Measurements from ENCODE around the gene RPH3AL.
"Not testable (repeated sequence)": the region's sequence is repeated elsewhere in the genome, so short reads cannot be mapped to it uniquely, and the experiment has no call there.

RPH3AL gene

GRCh38 chr17:335691-336090, 16.9 kb downstream of the RPH3AL start:
- DNase-seq: no peak

- no peak for DNase-seq
Observed at GRCh38 chr17:334974-335481, 17.6 kb downstream of the RPH3AL start.

GRCh38 chr17:333626-334396, 18.8 kb downstream of the RPH3AL start:
- no peak for DNase-seq

GRCh38 chr17:332558-333322, 19.9 kb downstream of the RPH3AL start:
- DNase-seq: no peak

GRCh38 chr17:332023-332422, 20.6 kb downstream of the RPH3AL start:
- no peak for DNase-seq

- DNase-seq: no peak
Observed at GRCh38 chr17:330993-331701, 21.5 kb downstream of the RPH3AL start.

GRCh38 chr17:329784-330420, 22.7 kb downstream of the RPH3AL start:
- no peak for DNase-seq

- DNase-seq: no peak
Observed at GRCh38 chr17:327971-328370, 24.6 kb downstream of the RPH3AL start.

GRCh38 chr17:327296-327695, 25.3 kb downstream of the RPH3AL start:
- DNase-seq: no peak

GRCh38 chr17:326010-326621, 26.5 kb downstream of the RPH3AL start:
- DNase-seq: no peak

GRCh38 chr17:325270-326009, 27.2 kb downstream of the RPH3AL start:
- DNase-seq: no peak

- no peak for DNase-seq
Observed at GRCh38 chr17:323721-324571, 28.7 kb downstream of the RPH3AL start.

- DNase-seq: no peak
Observed at GRCh38 chr17:323181-323580, 29.4 kb downstream of the RPH3AL start.

- DNase-seq: no peak
Observed at GRCh38 chr17:322006-322780, 30.4 kb downstream of the RPH3AL start.

GRCh38 chr17:321386-321941, 31.1 kb downstream of the RPH3AL start:
- no peak for DNase-seq

- no peak for DNase-seq
Observed at GRCh38 chr17:320809-321385, 31.7 kb downstream of the RPH3AL start.

- no peak for DNase-seq
Observed at GRCh38 chr17:320139-320538, 32.5 kb downstream of the RPH3AL start.

GRCh38 chr17:319266-319665, 33.3 kb downstream of the RPH3AL start:
- no peak for DNase-seq

GRCh38 chr17:317070-317469, 35.5 kb downstream of the RPH3AL start:
- DNase-seq: not testable (repeated sequence)
